HG03025 (cell line): ENCODE results near the gene NCMAP.

ENCODE experiments used
- ATAC-seq: cut with Tn5 transposase; IDR thresholded peaks from one replicate; pipeline ENCODE4 v1.9.1; 2021; ENCODE audit warnings: mild to moderate bottlenecking, moderate library complexity; ENCODE audit not compliant: unreplicated experiment, low FRiP score

The NCMAP gene

DNA sequence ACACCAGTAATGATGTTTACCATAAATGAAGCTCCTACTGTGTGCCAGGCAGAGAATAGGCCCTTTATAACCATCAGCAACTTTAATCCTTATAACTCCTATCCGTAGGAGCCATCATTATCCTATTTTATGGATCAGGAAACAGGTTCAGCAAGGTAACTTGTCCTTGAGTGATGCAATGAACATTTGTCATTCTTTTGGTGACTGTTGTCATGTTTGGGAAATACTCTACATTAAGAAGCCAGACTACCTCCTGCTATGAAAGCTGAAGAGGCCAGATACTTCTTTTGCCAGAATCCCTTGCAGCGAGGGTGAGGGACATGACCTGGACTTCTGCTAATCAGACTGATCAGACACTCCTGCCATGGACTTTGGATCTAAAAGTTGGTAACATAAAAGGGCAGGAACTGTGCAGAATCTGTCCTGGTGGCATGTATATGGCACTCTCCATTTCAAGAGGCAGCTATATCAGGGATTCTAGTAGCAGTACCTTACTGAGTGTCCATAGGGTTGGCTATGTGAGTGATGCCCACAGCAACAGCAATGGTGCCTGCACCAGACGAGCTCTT is 54.1 kb downstream of the NCMAP start:
- ATAC-seq = no peak

GRCh38 chr1:24619376-24619775 is 63.5 kb downstream of the NCMAP start:
- ATAC-seq = no peak

DNA sequence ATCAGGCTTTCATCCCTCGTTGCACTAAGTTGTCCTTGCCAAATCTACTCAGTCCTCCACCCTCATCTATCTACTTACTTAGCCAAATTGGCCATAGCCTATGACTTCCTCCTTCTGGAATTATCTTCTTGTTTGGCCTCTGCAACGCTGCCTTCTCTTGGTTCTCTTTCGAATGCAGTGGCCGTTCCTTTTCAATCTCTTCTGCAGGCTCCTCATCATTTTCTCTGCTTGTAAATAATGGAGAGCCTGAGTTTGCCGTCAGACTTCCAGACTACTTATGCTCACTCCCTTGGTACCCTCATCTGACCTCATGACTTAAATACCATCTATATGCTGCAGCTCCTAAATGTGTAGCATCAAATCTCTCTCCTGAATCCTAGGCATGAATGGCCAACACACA is 64.8 kb downstream of the NCMAP start:
- no peak for ATAC-seq

GRCh38 chr1:24621121-24621520 is 65.2 kb downstream of the NCMAP start:
- ATAC-seq = no peak

DNA sequence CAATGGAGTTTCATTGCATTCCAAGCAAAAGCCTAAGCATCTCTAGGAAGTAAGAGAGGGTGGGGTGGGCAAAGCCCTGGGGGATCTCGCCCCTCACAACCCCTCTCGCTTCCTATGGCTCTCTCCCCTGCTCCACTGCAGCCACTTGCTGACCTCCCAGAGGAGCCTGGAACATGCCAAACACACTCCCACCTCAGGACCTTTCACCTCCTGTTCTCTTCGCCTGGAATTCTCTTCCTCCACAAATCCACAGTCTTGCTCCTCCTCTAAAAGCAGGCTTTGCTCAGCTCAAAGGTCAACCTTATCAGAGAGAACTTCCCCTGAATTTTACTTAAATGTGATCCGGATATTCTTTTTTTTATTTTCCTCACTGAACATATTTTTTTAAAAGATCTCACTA is 66.3 kb downstream of the NCMAP start:
- ATAC-seq = no peak

GRCh38 chr1:24632832-24633175 is 76.9 kb downstream of the NCMAP start:
- no peak for ATAC-seq

- ATAC-seq = no peak
These were observed 79.4 kb downstream of the NCMAP start for GRCh38 chr1:24635195-24635843.

GRCh38 chr1:24636661-24637357 is 80.9 kb downstream of the NCMAP start:
- ATAC-seq = no peak

- ATAC-seq = no peak
These were observed 83.2 kb downstream of the NCMAP start for GRCh38 chr1:24639094-24639493.

GRCh38 chr1:24639881-24640280 is 84.0 kb downstream of the NCMAP start:
- ATAC-seq = no peak

DNA sequence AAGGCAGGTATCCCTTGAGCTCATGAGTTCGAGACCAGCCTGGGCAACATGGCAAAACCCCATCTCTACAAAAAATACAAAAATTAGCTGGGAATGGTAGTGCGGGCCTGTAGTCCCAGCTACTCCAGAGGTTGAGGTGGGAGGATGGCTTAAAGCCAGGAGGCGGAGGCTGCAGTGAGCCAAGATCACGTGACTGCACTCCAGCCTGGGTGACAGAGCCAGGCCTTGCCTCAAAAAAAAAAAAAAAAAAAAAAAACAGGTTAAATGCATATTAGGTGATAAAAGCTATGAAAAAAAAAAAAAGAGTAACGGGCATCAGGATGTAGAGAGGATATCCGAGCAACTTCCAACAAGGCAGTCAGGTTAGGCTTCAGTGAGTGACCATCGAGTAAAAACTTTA is 84.4 kb downstream of the NCMAP start:
- ATAC-seq = no peak

DNA sequence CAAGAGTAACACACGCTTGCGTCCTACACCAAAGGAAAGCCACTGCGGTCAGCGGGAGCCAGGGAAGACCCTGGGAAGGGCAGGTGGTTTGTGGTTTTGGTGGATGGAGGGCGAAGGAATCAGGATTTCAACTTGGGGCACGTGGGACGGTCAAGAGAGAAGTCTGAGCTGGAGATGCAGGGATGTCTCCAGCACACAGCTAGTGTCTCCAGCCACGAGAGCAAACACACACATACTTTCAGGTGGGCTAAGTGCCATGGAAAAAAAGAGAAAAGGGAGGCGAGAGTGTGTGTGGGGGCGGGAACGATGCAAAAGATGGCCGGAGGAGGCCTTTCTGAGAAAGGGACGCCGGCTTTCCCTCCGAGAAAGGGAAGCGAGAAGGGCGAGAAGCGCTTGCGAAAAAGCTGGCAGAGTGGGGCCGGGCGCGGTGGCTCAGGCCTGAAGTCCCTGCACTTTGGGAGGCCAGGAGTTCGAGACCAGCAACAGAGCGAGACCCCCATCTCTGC is 85.8 kb downstream of the NCMAP start:
- no peak for ATAC-seq

GRCh38 chr1:24642481-24643362 is 86.8 kb downstream of the NCMAP start, which contains the start of gene SRRM1:
SRRM1 (plus strand) TSS chr1:24643302; CDS start chr1:24643327, 25 bp downstream.
- peak; percentile 78 for ATAC-seq

DNA sequence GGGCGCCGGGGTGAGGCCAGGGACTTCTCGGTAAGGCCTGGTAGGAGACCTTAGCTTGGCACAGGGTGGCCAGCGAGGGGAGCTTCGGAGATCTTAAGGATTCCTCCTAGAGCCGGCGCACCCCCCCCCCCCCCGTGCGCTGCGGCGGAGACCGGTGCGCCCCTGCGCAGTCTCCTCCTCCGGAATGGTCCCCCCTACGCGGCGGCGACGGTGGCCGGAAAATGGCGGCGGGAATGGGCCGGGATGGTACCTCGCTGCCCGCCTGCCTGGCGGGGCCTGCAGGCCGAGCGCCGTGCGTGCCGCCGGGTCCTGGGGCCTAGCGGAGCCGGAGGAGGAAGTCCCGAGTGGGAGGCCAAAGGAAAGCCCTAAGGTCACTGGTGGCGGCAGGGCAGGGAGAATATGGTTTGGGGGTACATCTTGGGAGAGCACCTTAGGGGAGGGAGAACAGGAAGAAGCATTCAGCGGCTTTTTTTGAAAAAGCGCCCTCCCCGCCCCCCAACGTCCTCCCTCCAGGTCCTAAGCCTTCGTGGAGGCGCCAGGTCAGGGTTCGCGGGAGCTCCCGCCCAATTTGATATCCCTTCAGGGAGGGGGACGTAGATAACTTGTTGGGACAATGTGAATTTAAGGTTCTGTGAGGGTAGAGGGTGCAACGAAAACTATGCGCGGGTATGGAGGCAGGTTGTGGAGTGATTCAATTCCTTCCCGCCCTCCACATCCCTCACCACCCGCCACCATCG is 87.6 kb downstream of the NCMAP start:
- ATAC-seq = peak; percentile 21

DNA sequence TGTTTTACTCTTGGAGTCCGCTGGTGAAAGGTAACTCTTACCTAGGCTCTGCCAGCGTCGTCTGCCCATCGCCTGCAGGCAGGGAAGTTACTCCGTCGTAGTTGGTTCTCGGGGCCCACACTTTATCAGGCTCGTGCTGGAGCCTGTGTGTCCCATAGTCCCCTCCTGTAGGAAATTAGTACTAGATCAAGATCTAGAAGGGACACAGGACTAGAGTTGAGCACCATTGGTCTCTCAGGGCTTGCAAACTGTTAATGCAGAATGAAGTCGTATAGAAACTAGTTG is 88.2 kb downstream of the NCMAP start:
- ATAC-seq = no peak

- no peak for ATAC-seq
These were observed 93.0 kb downstream of the NCMAP start for GRCh38 chr1:24648919-24649318.

DNA sequence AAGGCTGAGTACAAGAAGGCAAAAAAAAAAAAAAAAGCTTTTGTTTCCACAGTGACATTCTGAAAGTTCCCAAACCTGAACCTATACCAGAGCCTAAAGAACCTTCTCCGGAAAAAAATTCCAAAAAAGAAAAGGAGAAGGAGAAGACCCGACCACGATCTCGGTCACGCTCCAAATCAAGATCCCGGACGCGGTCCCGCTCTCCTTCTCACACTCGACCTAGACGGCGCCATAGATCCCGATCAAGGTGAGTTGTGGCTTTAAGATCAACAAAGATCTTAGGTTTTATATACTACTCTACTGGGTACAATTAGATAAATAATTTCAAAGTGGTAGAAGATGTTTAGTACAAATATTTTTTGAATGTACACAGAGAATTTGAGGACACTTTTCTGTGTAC is 96.5 kb downstream of the NCMAP start:
- no peak for ATAC-seq

GRCh38 chr1:24654010-24654409 is 98.1 kb downstream of the NCMAP start:
- no peak for ATAC-seq

- no peak for ATAC-seq
These were observed 100.2 kb downstream of the NCMAP start for GRCh38 chr1:24656046-24656445.

- ATAC-seq = no peak
These were observed 101.9 kb downstream of the NCMAP start for GRCh38 chr1:24657781-24658180.
